ENCODE measurements around the gene PSRC1. TPM values are rescaled to one million over a fixed set of nuclear protein-coding genes. Genes with fewer than 3 reads are reported as not detected.

The PSRC1 gene
- total and polyA plus RNA-seq, 2 of the 8 experiments (the other 6 are each of a cell fraction or from before 2014, with no cell fraction given), result 56.1 to 67.3 TPM

GRCh38 chr1:109242387-109242786 is 40.6 kb downstream of the PSRC1 start:
- no peak overlapping the region for H2BK120ac ChIP-seq (replicated peaks; ENCODE audit: low read depth, low read length)
- 0 out of 2 replicates have a peak overlapping the region, but pooled peaks have one; percentile 83 for H2BK12ac ChIP-seq (ENCODE audit: low read depth, low read length)
- no peak overlapping the region for H3K56ac ChIP-seq (replicated peaks; ENCODE audit: insufficient read length, low read depth, low read length)
- DNase-seq (ENCODE audit: low read depth in 1 of 2, low spot score in 2 of 2) (no peak), FAIRE-seq (no peak)
- H2BK20ac ChIP-seq (ENCODE audit: low read length), result no peak overlapping the region
- H3K4me2 ChIP-seq (ENCODE audit: insufficient read depth in 1 of 2, low read depth in 2 of 2, low read length in 2 of 2), result no peak overlapping the region
- peaks cover 2 to 15% (median 9%) of the 10 kb centered on the region in 4 experiments; a peak in 7 of 8 replicates for H3K36me3 ChIP-seq (ENCODE audit: control insufficient read depth in 2 of 4, insufficient read depth in 4 of 4, low read length in 3 of 4)
- 95% methylated on average over 7 of the region's 7 CpGs; no CpG with 5 or more reads in 1 of the 2 experiments for WGBS, 2 experiments (ENCODE audit: extremely low coverage in 1 of 2, insufficient coverage in 1 of 2, insufficient read length in 1 of 2, insufficient replicate concordance in 2 of 2, low coverage in 1 of 2, low lambda C conversion rate in 2 of 2, missing lambda C conversion rate in 1 of 2)
- H4K20me1 ChIP-seq (replicated peaks in 1 of 2; ENCODE audit: control insufficient read depth in 1 of 2, insufficient read depth in 2 of 2, low read length in 2 of 2), result no peaks in the 10 kb centered on the region
- H2BK15ac ChIP-seq (ENCODE audit: low read length), result no peak overlapping the region
- no peaks in the 10 kb centered on the region for H3K79me2 ChIP-seq (ENCODE audit: control insufficient read depth in 1 of 2, insufficient read depth in 2 of 2, low read length in 2 of 2)
- peak overlapping the region; percentile 57 for H3K4ac ChIP-seq (replicated peaks; ENCODE audit: insufficient read length, low read depth, low read length)
- H3K23ac ChIP-seq (ENCODE audit: insufficient read length), result no peak overlapping the region
- H3K18ac ChIP-seq (ENCODE audit: extremely low read depth, low read length), result no peak overlapping the region
- TF ChIP-seq RAD21 (IDR thresholded peaks at IDR 0.05 in 1 of 2, conservative IDR thresholded peaks at IDR 0.05 in 1 of 2; ENCODE audit: low read depth in 2 of 2, low read length in 2 of 2) (no peak), FOSL1 (IDR thresholded peaks at IDR 0.05; ENCODE audit: insufficient read depth, low read depth, low read length) (no peak), SRF (IDR thresholded peaks at IDR 0.05; ENCODE audit: low read depth, low read length) (no peak)
- H3K9ac ChIP-seq (replicated peaks in 1 of 4; ENCODE audit: extremely low read depth in 1 of 4, low read depth in 3 of 4, low read length in 3 of 4), result no peak overlapping the region
- H4K91ac ChIP-seq (replicated peaks; ENCODE audit: insufficient read length, low read length), result no peak overlapping the region
- no peak overlapping the region for H3K4me3 ChIP-seq (ENCODE audit: extremely low read depth in 1 of 4, insufficient read depth in 2 of 4, low read depth in 3 of 4, low read length in 4 of 4)
- ChIA-PET POLR2A (ENCODE audit: partially characterized antibody) (interaction anchor here (1.1 to 15.9 kb wide), 3 partner anchors 10 to 139 kb away, joined by 4 to 252 read pairs (median 7); partner anchors contain the start of gene CELSR2), CTCF (ENCODE audit: partially characterized antibody) (interaction anchor here (1.4 to 28.7 kb wide), 5 partner anchors 9 to 40 kb away, joined by 5 to 651 read pairs (median 43); partner anchors contain the start of genes CELSR2 and SARS1)
- peaks cover 3% of the 10 kb centered on the region; the same call in 1 of the 2 replicates for H3K23me2 ChIP-seq (ENCODE audit: low read depth, low read length)
- H3K14ac ChIP-seq (ENCODE audit: insufficient read length), result no peak overlapping the region
- H2AFZ ChIP-seq (ENCODE audit: low read length), result no peak overlapping the region
- H3K27me3 ChIP-seq (replicated peaks in 1 of 4; ENCODE audit: control insufficient read depth in 3 of 4, extremely low read depth in 1 of 4, insufficient read depth in 3 of 4, low read length in 3 of 4), result no peaks in the 10 kb centered on the region; a peak in 2 of 7 replicates
- no peaks in the 10 kb centered on the region for H3K79me1 ChIP-seq (ENCODE audit: low read depth, low read length)
- no peak overlapping the region for H2AK5ac ChIP-seq (ENCODE audit: low read depth, low read length)
- no peak overlapping the region for H3K27ac ChIP-seq (ENCODE audit: low read depth, low read length)
- H3K9me3 ChIP-seq (ENCODE audit: insufficient read depth in 2 of 2, low read depth in 1 of 2, low read length in 1 of 2), result no peaks in the 10 kb centered on the region
- 0 out of 2 replicates have a peak overlapping the region, but pooled peaks have one; percentile 47 for H2BK5ac ChIP-seq (ENCODE audit: low read depth, low read length)
- no peak overlapping the region for H4K8ac ChIP-seq (ENCODE audit: extremely low read depth, insufficient read depth, low read length)
- H3K4me1 ChIP-seq (replicated peaks in 1 of 4; ENCODE audit: control insufficient read depth in 3 of 4, insufficient read depth in 4 of 4, low read length in 3 of 4), result peaks cover 21 to 44% (median 28%) of the 10 kb centered on the region in 4 experiments
- H4K5ac ChIP-seq (ENCODE audit: insufficient read length, low read depth, low read length), result no peak overlapping the region
